A549 (cell line): Measurements from ENCODE around the gene KAT8. TPM values are rescaled to one million over a fixed set of nuclear protein-coding genes. Genes with fewer than 3 reads are reported as not detected.

Source experiments
- ATAC-seq, 2 experiments: fragments of 200-7000 bp in 1 of 2; fragments of >200 bp in 1 of 2; cut with Nextera tagmentation in 1 of 2; cut with Tn5 transposase in 1 of 2; 3 replicates each; pipeline versions ENCODE4 v1.8.0 to v1.9.1; 2018 to 2020; ENCODE audit warnings: mild to moderate bottlenecking in 1 of 2, moderate library complexity in 1 of 2
- CTCF ChIA-PET: fragments of 300-600 bp; sonication (Branson Sonifier 250); formaldehyde crosslinking; extraction: SDS; loops from one replicate; lab custom pipeline; 2021; ENCODE audit warnings: antibody characterized with exemption, inconsistent platforms; lab: Yijun Ruan, JAX
- POLR2A ChIA-PET: fragments of 350-600 bp; formaldehyde crosslinking; extraction: SDS; loops from one replicate; lab custom pipeline; 2021; ENCODE audit warnings: antibody characterized with exemption, inconsistent platforms; lab: Yijun Ruan, JAX
- DNase-seq, 2 experiments: peaks; one replicate each; pipeline versions ENCODE4 v3.0.0 to v3.0.0-alpha.2; 2011 to 2016; ENCODE audit warnings: low read depth in 1 of 2, low spot score in 1 of 2
- FAIRE-seq: peaks from 2 replicates; lab custom pipeline; 2011; peaks lifted over from hg19 to GRCh38; lab: Jason Lieb, UNC
- H3K27ac ChIP-seq, 2 experiments: fragments of >200 bp; sonication (Bioruptor Twin); formaldehyde crosslinking; 3 replicates each; pipeline ENCODE4 v1.5.1; 2016 to 2017
- H3K4me1 ChIP-seq: fragments of >200 bp; sonication (Bioruptor Twin); formaldehyde crosslinking; 3 replicates; pipeline ENCODE4 v1.6.1; 2016
- H3K4me2 ChIP-seq: fragments of >200 bp; sonication (Bioruptor Twin); formaldehyde crosslinking; 3 replicates; pipeline ENCODE4 v1.6.1; 2016
- H3K4me3 ChIP-seq: fragments of >200 bp; sonication (Bioruptor Twin); formaldehyde crosslinking; 3 replicates; pipeline ENCODE4 v1.5.1; 2016
- H3K9me3 ChIP-seq: fragments of >200 bp; sonication (Bioruptor Twin); formaldehyde crosslinking; 3 replicates; pipeline ENCODE4 v1.6.1; 2016
- CBX8 ChIP-seq: fragments of 200-600 bp; sonication (generic); IDR thresholded peaks from 2 replicates; pipeline ENCODE4 v1.6.1; 2016
- CEBPB ChIP-seq, 2 experiments: fragments of >200 bp in 1 of 2; sonication (Bioruptor Twin) in 1 of 2; formaldehyde crosslinking in 1 of 2; IDR thresholded peaks; 2 replicates each; pipeline ENCODE4 v1.6.1; 2012 to 2016
- CHD4 ChIP-seq: fragments of 200-600 bp; sonication (generic); IDR thresholded peaks from 2 replicates; pipeline ENCODE4 v1.6.1; 2016; ENCODE audit warnings: antibody characterized with exemption, mild to moderate bottlenecking, borderline replicate concordance
- EHF ChIP-seq: fragments of 250-450 bp; sonication (Bioruptor Pico); IDR thresholded peaks from 2 replicates; pipeline ENCODE4 v1.5.0; 2020; ENCODE audit warnings: mild to moderate bottlenecking
- ELK1 ChIP-seq: fragments of 150-350 bp; IDR thresholded peaks from 2 replicates; pipeline ENCODE4 v1.6.1; 2014; ENCODE audit warnings: low read depth, mild to moderate bottlenecking, low read length
- HDAC2 ChIP-seq: fragments of 200-600 bp; sonication (generic); IDR thresholded peaks from 2 replicates; pipeline ENCODE4 v1.6.1; 2016
- HES2 ChIP-seq: fragments of >200 bp; sonication (Bioruptor Twin); formaldehyde crosslinking; IDR thresholded peaks from 2 replicates; pipeline ENCODE4 v1.6.1; 2016
- HOXA7 ChIP-seq: fragments of 250-450 bp; sonication (Bioruptor Pico); IDR thresholded peaks from 2 replicates; pipeline ENCODE4 v1.5.0; 2020; ENCODE audit warnings: mild to moderate bottlenecking, moderate library complexity
- HOXB5 ChIP-seq: fragments of 250-450 bp; sonication (Bioruptor Pico); IDR thresholded peaks from 2 replicates; pipeline ENCODE4 v1.5.0; 2020; ENCODE audit warnings: mild to moderate bottlenecking, moderate library complexity
- KDM5A ChIP-seq: fragments of 200-600 bp; sonication (generic); IDR thresholded peaks from 2 replicates; pipeline ENCODE4 v1.6.1; 2016; ENCODE audit warnings: antibody characterized with exemption, mild to moderate bottlenecking
- MAFK ChIP-seq: fragments of 450-650 bp; IDR thresholded peaks from 2 replicates; pipeline ENCODE4 v1.6.1; 2014; ENCODE audit not compliant: partially characterized antibody
- MAX ChIP-seq: IDR thresholded peaks from 2 replicates; pipeline ENCODE4 v1.6.1; 2012
- MYC ChIP-seq: IDR thresholded peaks from 2 replicates; pipeline ENCODE4 v1.6.1; 2012; ENCODE audit warnings: mild to moderate bottlenecking, inconsistent platforms, low read length, improper control_type of control experiment, borderline replicate concordance
- NPAS2 ChIP-seq: fragments of 250-450 bp; sonication (Bioruptor Pico); IDR thresholded peaks from 2 replicates; pipeline ENCODE4 v1.8.0; 2022; ENCODE audit warnings: mild to moderate bottlenecking, moderate library complexity, borderline replicate concordance
- NR3C1 ChIP-seq: fragments of >200 bp; sonication (Bioruptor Twin); formaldehyde crosslinking; IDR thresholded peaks from 3 replicates; pipeline ENCODE4 v1.6.1; 2017
- POLR2A ChIP-seq: IDR thresholded peaks from 2 replicates; pipeline ENCODE4 v1.6.1; 2012; ENCODE audit warnings: mild to moderate bottlenecking, low read length
- POLR2AphosphoS2 ChIP-seq: conservative IDR thresholded peaks from 2 replicates; pipeline ENCODE4 v1.6.1; 2012; ENCODE audit warnings: low read length, improper control_type of control experiment, inconsistent platforms
- RARB ChIP-seq: fragments of 250-450 bp; sonication (Bioruptor Pico); IDR thresholded peaks from 2 replicates; pipeline ENCODE4 v1.8.0; 2021; ENCODE audit warnings: mild to moderate bottlenecking, moderate library complexity
- RCOR1 ChIP-seq: fragments of 150-350 bp; IDR thresholded peaks from 2 replicates; pipeline ENCODE4 v1.6.1; 2014; ENCODE audit warnings: antibody characterized with exemption, low read length, low read depth
- REST ChIP-seq: fragments of 200-600 bp; sonication (generic); IDR thresholded peaks from 2 replicates; pipeline ENCODE4 v1.6.1; 2016; ENCODE audit warnings: antibody characterized with exemption, mild to moderate bottlenecking, moderate library complexity
- RFX5 ChIP-seq: fragments of 450-650 bp; IDR thresholded peaks from 2 replicates; pipeline ENCODE4 v1.7.1; 2014; ENCODE audit warnings: antibody characterized with exemption, mild to moderate bottlenecking, moderate library complexity
- RNF2 ChIP-seq: fragments of 200-600 bp; sonication (generic); IDR thresholded peaks from 2 replicates; pipeline ENCODE4 v1.6.1; 2016; ENCODE audit warnings: low read depth, mild to moderate bottlenecking, antibody characterized with exemption, moderate library complexity, borderline replicate concordance
- TFCP2L1 ChIP-seq: fragments of 250-450 bp; sonication (Bioruptor Pico); IDR thresholded peaks from 2 replicates; pipeline ENCODE4 v1.5.0; 2021; ENCODE audit warnings: mild to moderate bottlenecking
- TP53 ChIP-seq: fragments of 250-450 bp; sonication (Bioruptor Pico); IDR thresholded peaks from 2 replicates; pipeline ENCODE4 v1.5.0; 2021; ENCODE audit warnings: mild to moderate bottlenecking, moderate library complexity
- ZSCAN20 ChIP-seq: fragments of 250-450 bp; sonication (Bioruptor Pico); IDR thresholded peaks from 2 replicates; pipeline ENCODE4 v1.8.0; 2022; ENCODE audit warnings: mild to moderate bottlenecking, moderate library complexity
- WGBS: methylation state at CpG from one replicate; pipeline ENCODE4 v1.1.6; 2017; ENCODE audit errors: missing lambda C conversion rate; 5-methylcytosine and 5-hydroxymethylcytosine counted together
- polyA plus RNA-seq, 4 experiments: library from polyadenylated mRNA; depleted of rRNA in 3 of 4; stranded (reverse); fragments of >200 nt; fragmentation: RNase III in 1 of 4; extraction: RNeasy Plus Mini Kit Qiagen cat#74134 plus additional on column Dnase treatment in 1 of 4; gene quantifications; 2 replicates in 3 of 4; 3 replicates in 1 of 4; pipeline ENCODE4 v1.2.3, GENCODE V29; 2011 to 2017
- TF ChIP-seq, protein P1 (sequence below): fragments of 250-450 bp; sonication (Bioruptor Pico); IDR thresholded peaks from 2 replicates; pipeline ENCODE4 v1.5.0; 2020; ENCODE audit warnings: low read depth, mild to moderate bottlenecking, moderate library complexity

KAT8 gene
- polyA plus RNA-seq, 2 of the 4 experiments (the other 2 are of a cell fraction) = 34.4 to 42.2 TPM

- DNase-seq = no peak
- Histone ChIP-seq H3K4me1 (peaks cover 18% of the 10 kb centered on the region; the same call in 2 of the 3 replicates), H3K4me3 (no peak overlapping the region), H3K9me3 (no peaks in the 10 kb centered on the region), H3K4me2 (no peak overlapping the region), H3K27ac (no peak overlapping the region)
- TF ChIP-seq HDAC2 = no peak
- TF ChIP-seq REST = no peak
- TF ChIP-seq NR3C1 = no peak
- no peak for TF ChIP-seq MAX
- no peak for TF ChIP-seq CEBPB (IDR thresholded peaks at IDR 0.05)
- TF ChIP-seq POLR2AphosphoS2 = no peak
- no peak for TF ChIP-seq RARB
- no peak for TF ChIP-seq RCOR1
- no peak for TF ChIP-seq ELK1
- TF ChIP-seq HOXA7 (CRISPR knock-in tag) = no peak
- TF ChIP-seq, protein P1, sequence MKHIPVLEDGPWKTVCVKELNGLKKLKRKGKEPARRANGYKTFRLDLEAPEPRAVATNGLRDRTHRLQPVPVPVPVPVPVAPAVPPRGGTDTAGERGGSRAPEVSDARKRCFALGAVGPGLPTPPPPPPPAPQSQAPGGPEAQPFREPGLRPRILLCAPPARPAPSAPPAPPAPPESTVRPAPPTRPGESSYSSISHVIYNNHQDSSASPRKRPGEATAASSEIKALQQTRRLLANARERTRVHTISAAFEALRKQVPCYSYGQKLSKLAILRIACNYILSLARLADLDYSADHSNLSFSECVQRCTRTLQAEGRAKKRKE (CRISPR knock-in tag) = no peak
- FAIRE-seq = no peak
- no peak for ATAC-seq
- CTCF ChIA-PET = interaction anchor here (1.4 to 2.2 kb wide), 2 partner anchors 12 to 146 kb away, joined by 3 to 16 read pairs; partner anchors contain the start of gene HSD3B7
- WGBS = 85% methylated on average over 4 of the region's 6 CpGs
- POLR2A ChIA-PET = interaction anchor here (1.5 to 5.3 kb wide), 2 partner anchors 11 to 13 kb away, joined by 5 to 31 read pairs; partner anchors contain the start of gene KAT8
Observed at GRCh38 chr16:31130899-31131298, 13.4 kb downstream of the KAT8 start.

- WGBS = 97% methylated on average over 10 of the region's 11 CpGs
- POLR2A ChIA-PET = interaction anchor here (1.5 to 5.3 kb wide), 2 partner anchors 11 to 14 kb away, joined by 5 to 31 read pairs (median 8); partner anchors contain the start of gene KAT8
- no peak for FAIRE-seq
- CTCF ChIA-PET = interaction anchor here (0.6 to 2.6 kb wide), 3 partner anchors 11 to 147 kb away, joined by 3 to 16 read pairs (median 4); partner anchors contain the start of gene HSD3B7
- TF ChIP-seq HES2 = no peak
- TF ChIP-seq CBX8 = no peak
- TF ChIP-seq POLR2A = no peak
- TF ChIP-seq MYC = no peak
- no peak for TF ChIP-seq TP53 (CRISPR knock-in tag)
- no peak for TF ChIP-seq KDM5A
- no peak for TF ChIP-seq TFCP2L1 (CRISPR knock-in tag)
- no peak for TF ChIP-seq RFX5
- TF ChIP-seq HOXB5 (CRISPR knock-in tag) = no peak
- TF ChIP-seq MAFK = no peak
- TF ChIP-seq CHD4 = no peak
- no peak for TF ChIP-seq EHF (CRISPR knock-in tag)
- TF ChIP-seq NPAS2 (CRISPR knock-in tag) = no peak
- TF ChIP-seq RNF2 = no peak
- no peak for TF ChIP-seq ZSCAN20 (CRISPR knock-in tag)
- H3K27ac ChIP-seq = no peak overlapping the region
- no peak overlapping the region for H3K4me3 ChIP-seq
- H3K9me3 ChIP-seq = no peaks in the 10 kb centered on the region
- peaks cover 18% of the 10 kb centered on the region; the same call in 2 of the 3 replicates for H3K4me1 ChIP-seq
- DNase-seq = no peak
- ATAC-seq = no peak
- H3K4me2 ChIP-seq = no peak overlapping the region
Observed at GRCh38 chr16:31131416-31131815, 14.0 kb downstream of the KAT8 start.
